ENCODE data around the gene EXTL2.

- TF ChIP-seq CTCF (IDR thresholded peaks at IDR 0.05; ENCODE audit: poor library complexity, severe bottlenecking) (no peak), MXI1 (conservative IDR thresholded peaks at IDR 0.05; ENCODE audit: poor library complexity, severe bottlenecking) (no peak), POLR2AphosphoS5 (IDR thresholded peaks at IDR 0.05) (no peak)
Observed at GRCh38 chr1:100847361-100848082, 47.1 kb downstream of the EXTL2 start.
